Kidney (tissue), 14 donors: ENCODE measurements around the gene RNF40. TPM values are rescaled to one million over a fixed set of nuclear protein-coding genes. Genes with fewer than 3 reads are reported as not detected.

Source experiments
- DNase-seq, 5 donors: peaks; one replicate each; pipeline ENCODE4 v3.0.0-alpha.2; 2013 to 2020
- FAIRE-seq: peaks from 2 replicates; lab custom pipeline; 2012; peaks lifted over from hg19 to GRCh38; lab: Jason Lieb, UNC
- H3K27ac ChIP-seq, 2 donors: one replicate each; pipeline ENCODE4 v1.7.0; 2013; ENCODE audit warnings: low read depth in 2 of 2, low read length in 2 of 2, inconsistent platforms in 1 of 2
- H3K27me3 ChIP-seq: one replicate; pipeline ENCODE4 v1.7.1; 2013; ENCODE audit warnings: low read length, inconsistent platforms; ENCODE audit not compliant: control insufficient read depth, insufficient read depth
- H3K36me3 ChIP-seq, 3 donors: one replicate each; pipeline versions ENCODE4 v1.7.0 to v1.7.1; 2013; ENCODE audit warnings: low read length in 3 of 3, control low read depth in 1 of 3, inconsistent platforms in 1 of 3; ENCODE audit not compliant: insufficient read depth in 3 of 3, control insufficient read depth in 2 of 3
- H3K4me1 ChIP-seq, 3 donors: one replicate each; pipeline versions ENCODE4 v1.7.0 to v1.7.1; 2013; ENCODE audit warnings: low read length in 3 of 3, inconsistent platforms in 1 of 3, low read depth in 1 of 3; ENCODE audit not compliant: control insufficient read depth in 2 of 3, insufficient read depth in 2 of 3
- H3K4me3 ChIP-seq, 3 donors: one replicate each; pipeline versions ENCODE4 v1.7.0 to v1.8.1; 2013; ENCODE audit warnings: low read length in 3 of 3, control low read depth in 1 of 3, inconsistent platforms in 1 of 3
- H3K9ac ChIP-seq, 3 donors: one replicate each; pipeline versions ENCODE4 v1.7.0 to v1.7.1; 2013; ENCODE audit warnings: low read length in 3 of 3, control low read depth in 1 of 3, inconsistent platforms in 1 of 3
- H3K9me3 ChIP-seq, 3 donors: one replicate each; pipeline versions ENCODE4 v1.7.0 to v1.7.1; 2013; ENCODE audit warnings: low read length in 3 of 3, control low read depth in 1 of 3, inconsistent platforms in 1 of 3; ENCODE audit not compliant: control insufficient read depth in 2 of 3, insufficient read depth in 1 of 3
- CTCF ChIP-seq: IDR thresholded peaks from 3 replicates; pipeline ENCODE4 v1.5.1; 2012; ENCODE audit warnings: mild to moderate bottlenecking, moderate library complexity, borderline replicate concordance; ENCODE audit not compliant: insufficient read depth; ENCODE audit errors: extremely low read depth
- intact Hi-C: fragments of 100-400 bp; cut with DNase I; formaldehyde crosslinking; loops from one replicate; pipeline ENCODE4 v1.11.1; 2022
- polyA plus RNA-seq: library from polyadenylated mRNA; stranded (reverse); fragments of 350-450 nt; fragmentation: Illumina TruSeq; extraction: RNeasy Lipid Tissue Mini Kit (QIAGEN cat#74804); gene quantifications from one replicate; pipeline ENCODE4 v1.2.3, GENCODE V29; 2014; ENCODE audit warnings: low read depth, low replicate concordance; ENCODE audit not compliant: insufficient read depth
- total RNA-seq: library from RNA; stranded (reverse); fragmentation: NEBNext Ultra II Directional; extraction: Animal tissue kit (Norgen Biotek cat#: 25700); gene quantifications from one replicate; pipeline ENCODE4 v1.2.1, GENCODE V29; 2021
- donor health status: control.
- donor health status: control.
- donor health status: control.
- donor health status: control.
- donor health status: control.
- donor health status: DM: yes; HTN: yes; CAD: no.
- donor health status: Normal renal cell carcinoma (clear cell type).

RNF40 gene
- total and polyA plus RNA-seq, 2 donors from 2014 or later: 74.3 to 109 TPM

DNA sequence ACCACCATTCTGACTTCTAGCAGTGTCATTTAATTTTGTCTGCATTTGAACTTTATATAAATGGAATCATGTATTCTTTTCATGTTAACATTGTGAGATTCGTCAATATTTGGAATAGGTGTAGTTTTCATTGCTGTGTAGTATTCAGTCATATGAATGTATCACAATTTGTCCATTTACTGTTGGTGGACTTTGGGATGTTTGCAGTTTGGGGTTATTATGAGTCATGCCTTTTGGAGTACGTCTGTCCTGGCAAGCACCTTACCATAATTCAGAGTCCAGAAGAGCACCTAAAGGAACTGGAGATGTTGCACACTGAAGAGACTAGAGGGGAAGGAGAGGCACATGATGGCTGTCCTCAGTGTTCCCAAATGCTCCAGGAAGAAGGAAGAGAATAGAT is 17.0 kb upstream of the RNF40 start:
- H3K27me3 ChIP-seq: no peaks in the 10 kb centered on the region
- no peak overlapping the region for H3K27ac ChIP-seq
- no peak overlapping the region for H3K4me3 ChIP-seq
- DNase-seq: no peak
- no peak for FAIRE-seq
- intact Hi-C loops: no loop called here
- H3K36me3 ChIP-seq: peaks cover 0 to 4% (median 3%) of the 10 kb centered on the region in 3 donors
- no peaks in the 10 kb centered on the region for H3K9me3 ChIP-seq
- no peak for TF ChIP-seq CTCF
- H3K9ac ChIP-seq: no peak overlapping the region
- H3K4me1 ChIP-seq: peaks cover 0 to 8% (median 6%) of the 10 kb centered on the region in 3 donors

GRCh38 chr16:30746638-30747175 is 15.4 kb upstream of the RNF40 start:
- H3K9ac ChIP-seq: no peak overlapping the region
- no peak for TF ChIP-seq CTCF
- DNase-seq (no peak), FAIRE-seq (no peak)
- no peak overlapping the region for H3K27ac ChIP-seq
- peaks cover 0 to 8% (median 4%) of the 10 kb centered on the region in 3 donors for H3K36me3 ChIP-seq
- intact Hi-C loops: no loop called here
- H3K27me3 ChIP-seq: no peaks in the 10 kb centered on the region
- H3K4me1 ChIP-seq: peaks cover 0 to 2% (median under 1%) of the 10 kb centered on the region in 3 donors
- H3K4me3 ChIP-seq: no peak overlapping the region
- H3K9me3 ChIP-seq: no peaks in the 10 kb centered on the region

- no peaks in the 10 kb centered on the region for H3K4me1 ChIP-seq
- intact Hi-C loops: no loop called here
- no peaks in the 10 kb centered on the region for H3K27me3 ChIP-seq
- no peaks in the 10 kb centered on the region for H3K9me3 ChIP-seq
- FAIRE-seq (no peak), DNase-seq (no peak)
- H3K27ac ChIP-seq: peak overlapping the region in 1 of 2 donors; percentile 69
- H3K4me3 ChIP-seq: peak overlapping the region in 2 of 3 donors; percentile 57 to 80
- TF ChIP-seq CTCF: no peak
- H3K9ac ChIP-seq: peak overlapping the region in 1 of 3 donors; percentile 78
- H3K36me3 ChIP-seq: peaks cover 0 to 8% (median 4%) of the 10 kb centered on the region in 3 donors
These were observed 14.8 kb upstream of the RNF40 start for GRCh38 chr16:30747331-30747730.
